A549 (cell line): ENCODE measurements around the gene PPP3CB. TPM values are rescaled to one million over a fixed set of nuclear protein-coding genes. Genes with fewer than 3 reads are reported as not detected.
A peak's percentile ranks its signal among the peaks of the same experiment; 100 is the strongest.

ENCODE experiments used
- ATAC-seq, 2 experiments: fragments of 200-7000 bp in 1 of 2; fragments of >200 bp in 1 of 2; cut with Nextera tagmentation in 1 of 2; cut with Tn5 transposase in 1 of 2; 3 replicates each; pipeline versions ENCODE4 v1.8.0 to v1.9.1; 2018 to 2020; ENCODE audit warnings: mild to moderate bottlenecking in 1 of 2, moderate library complexity in 1 of 2
- CTCF ChIA-PET: fragments of 300-600 bp; sonication (Branson Sonifier 250); formaldehyde crosslinking; extraction: SDS; loops from one replicate; lab custom pipeline; 2021; ENCODE audit warnings: antibody characterized with exemption, inconsistent platforms; lab: Yijun Ruan, JAX
- POLR2A ChIA-PET: fragments of 350-600 bp; formaldehyde crosslinking; extraction: SDS; loops from one replicate; lab custom pipeline; 2021; ENCODE audit warnings: antibody characterized with exemption, inconsistent platforms; lab: Yijun Ruan, JAX
- DNase-seq, 2 experiments: peaks; one replicate each; pipeline versions ENCODE4 v3.0.0 to v3.0.0-alpha.2; 2011 to 2016; ENCODE audit warnings: low read depth in 1 of 2, low spot score in 1 of 2
- FAIRE-seq: peaks from 2 replicates; lab custom pipeline; 2011; peaks lifted over from hg19 to GRCh38; lab: Jason Lieb, UNC
- H3K27ac ChIP-seq, 2 experiments: fragments of >200 bp; sonication (Bioruptor Twin); formaldehyde crosslinking; 3 replicates each; pipeline ENCODE4 v1.5.1; 2016 to 2017
- H3K4me1 ChIP-seq: fragments of >200 bp; sonication (Bioruptor Twin); formaldehyde crosslinking; 3 replicates; pipeline ENCODE4 v1.6.1; 2016
- H3K4me2 ChIP-seq: fragments of >200 bp; sonication (Bioruptor Twin); formaldehyde crosslinking; 3 replicates; pipeline ENCODE4 v1.6.1; 2016
- H3K4me3 ChIP-seq: fragments of >200 bp; sonication (Bioruptor Twin); formaldehyde crosslinking; 3 replicates; pipeline ENCODE4 v1.5.1; 2016
- H3K9me3 ChIP-seq: fragments of >200 bp; sonication (Bioruptor Twin); formaldehyde crosslinking; 3 replicates; pipeline ENCODE4 v1.6.1; 2016
- BHLHE40 ChIP-seq: IDR thresholded peaks from 2 replicates; pipeline ENCODE4 v1.6.1; 2012; ENCODE audit warnings: low read depth, low read length, inconsistent platforms
- CEBPB ChIP-seq, 2 experiments: fragments of >200 bp in 1 of 2; sonication (Bioruptor Twin) in 1 of 2; formaldehyde crosslinking in 1 of 2; IDR thresholded peaks; 2 replicates each; pipeline ENCODE4 v1.6.1; 2012 to 2016
- HDAC2 ChIP-seq: fragments of 200-600 bp; sonication (generic); IDR thresholded peaks from 2 replicates; pipeline ENCODE4 v1.6.1; 2016
- HOXB5 ChIP-seq: fragments of 250-450 bp; sonication (Bioruptor Pico); IDR thresholded peaks from 2 replicates; pipeline ENCODE4 v1.5.0; 2020; ENCODE audit warnings: mild to moderate bottlenecking, moderate library complexity
- JUN ChIP-seq, 2 experiments: fragments of >200 bp; sonication (Bioruptor Twin); formaldehyde crosslinking; IDR thresholded peaks; 2 replicates in 1 of 2; 3 replicates in 1 of 2; pipeline ENCODE4 v1.6.1; 2016 to 2017
- JUNB ChIP-seq: fragments of >200 bp; sonication (Bioruptor Twin); formaldehyde crosslinking; IDR thresholded peaks from 2 replicates; pipeline ENCODE4 v1.6.1; 2016
- MAFK ChIP-seq: fragments of 450-650 bp; IDR thresholded peaks from 2 replicates; pipeline ENCODE4 v1.6.1; 2014; ENCODE audit not compliant: partially characterized antibody
- POLR2A ChIP-seq: IDR thresholded peaks from 2 replicates; pipeline ENCODE4 v1.6.1; 2012; ENCODE audit warnings: mild to moderate bottlenecking, low read length
- RFX5 ChIP-seq: fragments of 450-650 bp; IDR thresholded peaks from 2 replicates; pipeline ENCODE4 v1.7.1; 2014; ENCODE audit warnings: antibody characterized with exemption, mild to moderate bottlenecking, moderate library complexity
- TFCP2L1 ChIP-seq: fragments of 250-450 bp; sonication (Bioruptor Pico); IDR thresholded peaks from 2 replicates; pipeline ENCODE4 v1.5.0; 2021; ENCODE audit warnings: mild to moderate bottlenecking
- WGBS: methylation state at CpG from one replicate; pipeline ENCODE4 v1.1.6; 2017; ENCODE audit errors: missing lambda C conversion rate; 5-methylcytosine and 5-hydroxymethylcytosine counted together
- polyA plus RNA-seq, 4 experiments: library from polyadenylated mRNA; depleted of rRNA in 3 of 4; stranded (reverse); fragments of >200 nt; fragmentation: RNase III in 1 of 4; extraction: RNeasy Plus Mini Kit Qiagen cat#74134 plus additional on column Dnase treatment in 1 of 4; gene quantifications; 2 replicates in 3 of 4; 3 replicates in 1 of 4; pipeline ENCODE4 v1.2.3, GENCODE V29; 2011 to 2017
- small RNA-seq, 6 experiments: library from RNA; depleted of rRNA; stranded (forward); fragments of <200 nt; gene quantifications; one replicate each; pipeline ENCODE3, GENCODE V24; 2012
- TF ChIP-seq, protein P1 (sequence below): IDR thresholded peaks from 2 replicates; pipeline ENCODE4 v1.6.1; 2012
- TF ChIP-seq, protein P2 (sequence below): fragments of >200 bp; sonication (Bioruptor Twin); formaldehyde crosslinking; IDR thresholded peaks from 3 replicates; pipeline ENCODE4 v1.6.1; 2016
- TF ChIP-seq, protein P3 (sequence below): fragments of >200 bp; sonication (Bioruptor Twin); formaldehyde crosslinking; IDR thresholded peaks from 2 replicates; pipeline ENCODE4 v1.6.1; 2016
- TF ChIP-seq, protein P4 (sequence below): fragments of 200-600 bp; sonication (generic); IDR thresholded peaks from 2 replicates; pipeline ENCODE4 v1.6.1; 2016; ENCODE audit warnings: antibody characterized with exemption, mild to moderate bottlenecking, moderate library complexity

PPP3CB gene
- polyA plus RNA-seq, 2 of the 4 experiments (the other 2 are of a cell fraction) = 20.8 to 25.4 TPM

- TF ChIP-seq, protein P1, sequence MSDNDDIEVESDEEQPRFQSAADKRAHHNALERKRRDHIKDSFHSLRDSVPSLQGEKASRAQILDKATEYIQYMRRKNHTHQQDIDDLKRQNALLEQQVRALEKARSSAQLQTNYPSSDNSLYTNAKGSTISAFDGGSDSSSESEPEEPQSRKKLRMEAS = no peak
- TF ChIP-seq MAFK = peak; percentile 83
- no peak for TF ChIP-seq HDAC2
- TF ChIP-seq, protein P2, sequence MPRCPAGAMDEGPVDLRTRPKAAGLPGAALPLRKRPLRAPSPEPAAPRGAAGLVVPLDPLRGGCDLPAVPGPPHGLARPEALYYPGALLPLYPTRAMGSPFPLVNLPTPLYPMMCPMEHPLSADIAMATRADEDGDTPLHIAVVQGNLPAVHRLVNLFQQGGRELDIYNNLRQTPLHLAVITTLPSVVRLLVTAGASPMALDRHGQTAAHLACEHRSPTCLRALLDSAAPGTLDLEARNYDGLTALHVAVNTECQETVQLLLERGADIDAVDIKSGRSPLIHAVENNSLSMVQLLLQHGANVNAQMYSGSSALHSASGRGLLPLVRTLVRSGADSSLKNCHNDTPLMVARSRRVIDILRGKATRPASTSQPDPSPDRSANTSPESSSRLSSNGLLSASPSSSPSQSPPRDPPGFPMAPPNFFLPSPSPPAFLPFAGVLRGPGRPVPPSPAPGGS = no peak
- TF ChIP-seq JUNB = no peak
- TF ChIP-seq CEBPB (IDR thresholded peaks at IDR 0.05) = no peak
- TF ChIP-seq BHLHE40 = no peak
- TF ChIP-seq, protein P3, sequence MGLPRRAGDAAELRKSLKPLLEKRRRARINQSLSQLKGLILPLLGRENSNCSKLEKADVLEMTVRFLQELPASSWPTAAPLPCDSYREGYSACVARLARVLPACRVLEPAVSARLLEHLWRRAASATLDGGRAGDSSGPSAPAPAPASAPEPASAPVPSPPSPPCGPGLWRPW = no peak
- TF ChIP-seq, all 56 proteins: peak for 1
- Histone ChIP-seq H3K9me3 (no peaks in the 10 kb centered on the region), H3K27ac (no peak overlapping the region), H3K4me2 (no peak overlapping the region), H3K4me1 (no peaks in the 10 kb centered on the region), H3K4me3 (no peak overlapping the region)
- ATAC-seq = no peak
- WGBS = 87% methylated on average over 4 of the region's 4 CpGs
- no peak for FAIRE-seq
- DNase-seq = no peak
- ChIA-PET CTCF (no interaction called here), POLR2A (no interaction called here)
Observed at GRCh38 chr10:73388228-73388627, 107.6 kb downstream of the PPP3CB start.

- CTCF ChIA-PET = interaction anchor here (1.1 kb wide), 2 partner anchors 11 to 16 kb away, joined by 3 to 5 read pairs; no protein-coding TSS in a partner anchor
- ATAC-seq = no peak
- WGBS = 94% methylated on average over 7 of the region's 7 CpGs
- Histone ChIP-seq H3K27ac (no peak overlapping the region), H3K9me3 (no peaks in the 10 kb centered on the region), H3K4me3 (no peak overlapping the region), H3K4me1 (no peaks in the 10 kb centered on the region), H3K4me2 (no peak overlapping the region)
- TF ChIP-seq POLR2A (no peak), JUN (IDR thresholded peaks at IDR 0.05) (no peak), TFCP2L1 (CRISPR knock-in tag) (no peak), HOXB5 (no peak), RFX5 (no peak), BHLHE40 (no peak)
- TF ChIP-seq, protein P4, sequence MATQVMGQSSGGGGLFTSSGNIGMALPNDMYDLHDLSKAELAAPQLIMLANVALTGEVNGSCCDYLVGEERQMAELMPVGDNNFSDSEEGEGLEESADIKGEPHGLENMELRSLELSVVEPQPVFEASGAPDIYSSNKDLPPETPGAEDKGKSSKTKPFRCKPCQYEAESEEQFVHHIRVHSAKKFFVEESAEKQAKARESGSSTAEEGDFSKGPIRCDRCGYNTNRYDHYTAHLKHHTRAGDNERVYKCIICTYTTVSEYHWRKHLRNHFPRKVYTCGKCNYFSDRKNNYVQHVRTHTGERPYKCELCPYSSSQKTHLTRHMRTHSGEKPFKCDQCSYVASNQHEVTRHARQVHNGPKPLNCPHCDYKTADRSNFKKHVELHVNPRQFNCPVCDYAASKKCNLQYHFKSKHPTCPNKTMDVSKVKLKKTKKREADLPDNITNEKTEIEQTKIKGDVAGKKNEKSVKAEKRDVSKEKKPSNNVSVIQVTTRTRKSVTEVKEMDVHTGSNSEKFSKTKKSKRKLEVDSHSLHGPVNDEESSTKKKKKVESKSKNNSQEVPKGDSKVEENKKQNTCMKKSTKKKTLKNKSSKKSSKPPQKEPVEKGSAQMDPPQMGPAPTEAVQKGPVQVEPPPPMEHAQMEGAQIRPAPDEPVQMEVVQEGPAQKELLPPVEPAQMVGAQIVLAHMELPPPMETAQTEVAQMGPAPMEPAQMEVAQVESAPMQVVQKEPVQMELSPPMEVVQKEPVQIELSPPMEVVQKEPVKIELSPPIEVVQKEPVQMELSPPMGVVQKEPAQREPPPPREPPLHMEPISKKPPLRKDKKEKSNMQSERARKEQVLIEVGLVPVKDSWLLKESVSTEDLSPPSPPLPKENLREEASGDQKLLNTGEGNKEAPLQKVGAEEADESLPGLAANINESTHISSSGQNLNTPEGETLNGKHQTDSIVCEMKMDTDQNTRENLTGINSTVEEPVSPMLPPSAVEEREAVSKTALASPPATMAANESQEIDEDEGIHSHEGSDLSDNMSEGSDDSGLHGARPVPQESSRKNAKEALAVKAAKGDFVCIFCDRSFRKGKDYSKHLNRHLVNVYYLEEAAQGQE = no peak
- DNase-seq = no peak
- POLR2A ChIA-PET = no interaction called here
- FAIRE-seq = no peak
Observed at GRCh38 chr10:73386583-73386982, 109.2 kb downstream of the PPP3CB start.

Small RNAs within 50 kb of the gene (small RNA-seq; reads per million reads assigned to genes)
- 0 reads per million in 6 experiments for gene RNU6-883P

Other genes starting within 250 kb of the PPP3CB start
- 42.7 and 56.3 TPM in 2 replicates for gene DNAJC9, start 248.8 kb downstream of the PPP3CB start, polyA plus RNA-seq (2011; rRNA removed)
- gene DNAJC9, start 248.8 kb downstream of the PPP3CB start, polyA plus RNA-seq (2017; fragmentation: RNase III; extraction: RNeasy Plus Mini Kit Qiagen cat#74134 plus additional on column Dnase treatment) = 45.6 to 47.4 TPM (median 46.0 TPM) in 3 replicates
- 132 and 162 TPM in 2 replicates for gene MRPS16, start 243.4 kb downstream of the PPP3CB start, polyA plus RNA-seq (2011; rRNA removed)
- 158 to 166 TPM (median 160 TPM) in 3 replicates for gene MRPS16, start 243.4 kb downstream of the PPP3CB start, polyA plus RNA-seq (2017; fragmentation: RNase III; extraction: RNeasy Plus Mini Kit Qiagen cat#74134 plus additional on column Dnase treatment)
- gene CFAP70, start 137.2 kb downstream of the PPP3CB start, polyA plus RNA-seq (2011; rRNA removed) = 0.95 and 0.98 TPM in 2 replicates
- 0.28 to 0.34 TPM (median 0.32 TPM) in 3 replicates for gene CFAP70, start 137.2 kb downstream of the PPP3CB start, polyA plus RNA-seq (2017; fragmentation: RNase III; extraction: RNeasy Plus Mini Kit Qiagen cat#74134 plus additional on column Dnase treatment)
- gene ANXA7, start 82.0 kb downstream of the PPP3CB start, polyA plus RNA-seq (2011; rRNA removed) = 150 and 161 TPM in 2 replicates
- gene ANXA7, start 82.0 kb downstream of the PPP3CB start, polyA plus RNA-seq (2017; fragmentation: RNase III; extraction: RNeasy Plus Mini Kit Qiagen cat#74134 plus additional on column Dnase treatment) = 96.0 to 98.0 TPM (median 96.2 TPM) in 3 replicates
- 1.1 TPM in 2 replicates for gene MSS51, start 62.5 kb downstream of the PPP3CB start, polyA plus RNA-seq (2011; rRNA removed)
- 0.47 to 0.53 TPM (median 0.49 TPM) in 3 replicates for gene MSS51, start 62.5 kb downstream of the PPP3CB start, polyA plus RNA-seq (2017; fragmentation: RNase III; extraction: RNeasy Plus Mini Kit Qiagen cat#74134 plus additional on column Dnase treatment)
- 32.5 and 35.4 TPM in 2 replicates for gene USP54, start 95.3 kb upstream of the PPP3CB start, polyA plus RNA-seq (2011; rRNA removed)
- gene USP54, start 95.3 kb upstream of the PPP3CB start, polyA plus RNA-seq (2017; fragmentation: RNase III; extraction: RNeasy Plus Mini Kit Qiagen cat#74134 plus additional on column Dnase treatment) = 8.3 to 9.0 TPM (median 8.8 TPM) in 3 replicates
- 0.04 TPM in 1 of 2 replicates, not detected in the other for gene MYOZ1, start 145.4 kb upstream of the PPP3CB start, polyA plus RNA-seq (2011; rRNA removed)
- gene MYOZ1, start 145.4 kb upstream of the PPP3CB start, polyA plus RNA-seq (2017; fragmentation: RNase III; extraction: RNeasy Plus Mini Kit Qiagen cat#74134 plus additional on column Dnase treatment) = not detected in 3 replicates
- gene SYNPO2L, start 160.0 kb upstream of the PPP3CB start, polyA plus RNA-seq (2011; rRNA removed) = not detected in 2 replicates
- not detected in 3 replicates for gene SYNPO2L, start 160.0 kb upstream of the PPP3CB start, polyA plus RNA-seq (2017; fragmentation: RNase III; extraction: RNeasy Plus Mini Kit Qiagen cat#74134 plus additional on column Dnase treatment)
- 4.0 and 4.9 TPM in 2 replicates for gene AGAP5, start 202.1 kb upstream of the PPP3CB start, polyA plus RNA-seq (2011; rRNA removed)
- gene AGAP5, start 202.1 kb upstream of the PPP3CB start, polyA plus RNA-seq (2017; fragmentation: RNase III; extraction: RNeasy Plus Mini Kit Qiagen cat#74134 plus additional on column Dnase treatment) = 2.5 to 2.8 TPM (median 2.6 TPM) in 3 replicates
- 84.7 and 121 TPM in 2 replicates for gene SEC24C, start 248.3 kb upstream of the PPP3CB start, polyA plus RNA-seq (2011; rRNA removed)
- 52.6 to 54.3 TPM (median 54.1 TPM) in 3 replicates for gene SEC24C, start 248.3 kb upstream of the PPP3CB start, polyA plus RNA-seq (2017; fragmentation: RNase III; extraction: RNeasy Plus Mini Kit Qiagen cat#74134 plus additional on column Dnase treatment)